B cell (primary cell): ENCODE measurements around the gene THRB. TPM values are rescaled to one million over a fixed set of nuclear protein-coding genes. Genes with fewer than 3 reads are reported as not detected.

Experiments
- ATAC-seq: fragments of 200-7000 bp; cut with Tn5 transposase; one replicate; pipeline ENCODE4 v1.10.0; 2021; ENCODE audit warnings: low read depth, mild to moderate bottlenecking, moderate number of reproducible peaks, moderate library complexity
- CTCF ChIA-PET: fragments of 350-600 bp; sonication (Branson Sonifier 250); formaldehyde crosslinking; loops from one replicate; lab custom pipeline; 2021; ENCODE audit warnings: antibody characterized with exemption, inconsistent platforms; lab: Charles Lee
- POLR2A ChIA-PET: fragments of 350-600 bp; sonication (Branson Sonifier 250); formaldehyde crosslinking; loops from one replicate; lab custom pipeline; 2021; ENCODE audit warnings: antibody characterized with exemption; lab: Charles Lee
- DNase-seq: peaks from one replicate; pipeline ENCODE4 v3.0.0; 2013
- H2AFZ ChIP-seq: 2 replicates; pipeline ENCODE4 v1.6.1; 2012; ENCODE audit warnings: mild to moderate bottlenecking, low read depth, low read length; ENCODE audit not compliant: insufficient read depth, poor library complexity, severe bottlenecking
- H3K27ac ChIP-seq, 2 donors: 1 replicate in 1 of 2; 2 replicates in 1 of 2; pipeline ENCODE4 v1.5.1; 2012 to 2013; ENCODE audit warnings: low read length in 2 of 2, mild to moderate bottlenecking in 2 of 2, moderate library complexity in 1 of 2
- H3K27me3 ChIP-seq, 4 experiments: fragments of 200-600 bp in 1 of 4; sonication (generic) in 1 of 4; replicated peaks in 1 of 4; 1 replicate in 2 of 4; 2 replicates in 2 of 4; pipeline versions ENCODE4 v1.6.1 to v1.7.0; 2013 to 2016; ENCODE audit warnings: low read length in 3 of 4, mild to moderate bottlenecking in 2 of 4, mixed read lengths in 1 of 4, moderate library complexity in 1 of 4; ENCODE audit not compliant: insufficient read depth in 4 of 4, control insufficient read depth in 3 of 4; ENCODE audit errors: control extremely low read depth in 1 of 4
- H3K36me3 ChIP-seq, 2 experiments: replicated peaks in 1 of 2; 1 replicate in 1 of 2; 2 replicates in 1 of 2; pipeline versions ENCODE4 v1.6.1 to v1.7.1; 2013; ENCODE audit warnings: low read length in 1 of 2; ENCODE audit not compliant: insufficient read depth in 2 of 2, control insufficient read depth in 1 of 2; ENCODE audit errors: control extremely low read depth in 1 of 2, extremely low read depth in 1 of 2
- H3K4me1 ChIP-seq, 2 donors: fragments of 200-600 bp in 1 of 2; sonication (generic) in 1 of 2; 1 replicate in 1 of 2; 2 replicates in 1 of 2; pipeline versions ENCODE4 v1.5.1 to v1.6.1; 2013 to 2017; ENCODE audit warnings: low read length in 2 of 2; ENCODE audit not compliant: control insufficient read depth in 2 of 2, insufficient read depth in 2 of 2
- H3K4me2 ChIP-seq: replicated peaks from 2 replicates; pipeline ENCODE3; 2012; ENCODE audit warnings: mild to moderate bottlenecking, low read depth, low read length; ENCODE audit not compliant: poor library complexity, severe bottlenecking
- H3K4me3 ChIP-seq, 5 experiments: fragments of 200-600 bp in 1 of 5; sonication (generic) in 1 of 5; 1 replicate in 3 of 5; 2 replicates in 2 of 5; pipeline versions ENCODE4 v1.5.1 to v1.7.0; 2011 to 2016; ENCODE audit warnings: low read length in 4 of 5, mild to moderate bottlenecking in 4 of 5, low read depth in 2 of 5, control low read depth in 1 of 5, moderate library complexity in 1 of 5; ENCODE audit not compliant: insufficient read depth in 1 of 5; ENCODE audit errors: control extremely low read depth in 1 of 5, extremely low read depth in 1 of 5
- H3K79me2 ChIP-seq: fragments of 200-600 bp; sonication (generic); one replicate; pipeline ENCODE4 v1.6.0; 2016; ENCODE audit warnings: low read length; ENCODE audit not compliant: control insufficient read depth, insufficient read depth
- H3K9ac ChIP-seq: fragments of 200-600 bp; sonication (generic); 2 replicates; pipeline ENCODE4 v1.6.1; 2017; ENCODE audit warnings: mild to moderate bottlenecking, low read length, moderate library complexity
- H3K9me3 ChIP-seq, 3 donors: one replicate each; pipeline versions ENCODE4 v1.6.1 to v1.7.1; 2013; ENCODE audit warnings: low read length in 2 of 3; ENCODE audit not compliant: control insufficient read depth in 2 of 3, insufficient read depth in 1 of 3; ENCODE audit errors: control extremely low read depth in 1 of 3
- H4K20me1 ChIP-seq: 2 replicates; pipeline ENCODE4 v1.6.0; 2012; ENCODE audit warnings: mild to moderate bottlenecking, low read length; ENCODE audit not compliant: insufficient read depth, control insufficient read depth, poor library complexity, severe bottlenecking
- H3K27ac Mint-ChIP-seq: one replicate; pipeline ENCODE4 v1.8.0; 2021; ENCODE audit warnings: mixed read lengths
- H3K27me3 Mint-ChIP-seq: one replicate; pipeline ENCODE4 v1.8.0; 2021; ENCODE audit warnings: mixed read lengths
- H3K4me1 Mint-ChIP-seq: one replicate; pipeline ENCODE4 v1.8.0; 2021; ENCODE audit warnings: mixed read lengths
- H3K4me3 Mint-ChIP-seq: one replicate; pipeline ENCODE4 v1.8.0; 2021; ENCODE audit warnings: mixed read lengths
- H3K9me3 Mint-ChIP-seq: one replicate; pipeline ENCODE4 v1.8.0; 2022; ENCODE audit warnings: mixed read lengths; ENCODE audit not compliant: insufficient read depth
- CTCF ChIP-seq: fragments of 200-600 bp; IDR thresholded peaks from one replicate; pipeline ENCODE4 v1.8.0; 2022; ENCODE audit warnings: antibody characterized with exemption, mild to moderate bottlenecking
- EZH2 ChIP-seq: IDR thresholded peaks from 2 replicates; pipeline ENCODE4 v1.6.1; 2012; ENCODE audit warnings: borderline replicate concordance, low read depth, mild to moderate bottlenecking, moderate library complexity, low read length; ENCODE audit not compliant: insufficient read depth, poor library complexity, severe bottlenecking
- WGBS: methylation state at CpG from one replicate; pipeline ENCODE4 v1.1.5; 2013; ENCODE audit warnings: missing lambda C conversion rate; ENCODE audit not compliant: insufficient coverage; 5-methylcytosine and 5-hydroxymethylcytosine counted together
- intact Hi-C: fragments of 100-400 bp; cut with micrococcal nuclease; formaldehyde crosslinking; loops from one replicate; pipeline ENCODE4 v1.10.0; 2022
- polyA plus RNA-seq: library from polyadenylated mRNA; depleted of rRNA; stranded (reverse); fragments of >200 nt; gene quantifications from 2 replicates; pipeline ENCODE4 v1.2.3, GENCODE V29; 2012
- total RNA-seq, 2 donors: library from RNA; stranded (reverse); fragments of 120-200 nt in 1 of 2; gene quantifications; 1 replicate in 1 of 2; 2 replicates in 1 of 2; pipeline versions ENCODE4 v1.2.3 to v1.2.4, GENCODE V29; 2013 to 2022

THRB gene
- total and polyA plus RNA-seq, 2 donors (not counting 1 experiment from before 2014, with no cell fraction given), result 0.86 to 1.8 TPM

GRCh38 chr3:24305795-24306467 lies 188.7 kb downstream of the THRB start:
- intact Hi-C loops, result no loop called here
- Mint-ChIP-seq H3K27ac (no peak overlapping the region), H3K4me3 (no peak overlapping the region), H3K4me1 (no peaks in the 10 kb centered on the region), H3K9me3 (no peaks in the 10 kb centered on the region), H3K27me3 (no peaks in the 10 kb centered on the region)
- H3K9ac ChIP-seq, result no peak overlapping the region
- no peak overlapping the region for H2AFZ ChIP-seq
- ATAC-seq (no peak), DNase-seq (no peak)
- H3K4me2 ChIP-seq, result no peak overlapping the region
- no peak overlapping the region for H3K4me3 ChIP-seq
- TF ChIP-seq CTCF (no peak), EZH2 (no peak)
- POLR2A ChIA-PET, result no interaction called here
- H4K20me1 ChIP-seq, result no peaks in the 10 kb centered on the region
- no peaks in the 10 kb centered on the region for H3K9me3 ChIP-seq
- no peaks in the 10 kb centered on the region for H3K27me3 ChIP-seq
- CTCF ChIA-PET, result no interaction called here
- no peaks in the 10 kb centered on the region for H3K79me2 ChIP-seq
- WGBS, result 52% methylated on average over 4 of the region's 4 CpGs
- H3K27ac ChIP-seq, result no peak overlapping the region
- H3K36me3 ChIP-seq, result no peaks in the 10 kb centered on the region
- no peaks in the 10 kb centered on the region for H3K4me1 ChIP-seq

- Histone ChIP-seq H3K4me3 (no peak overlapping the region), H3K4me1 (no peaks in the 10 kb centered on the region), H3K4me2 (no peak overlapping the region), H3K36me3 (no peaks in the 10 kb centered on the region), H3K9ac (no peak overlapping the region), H2AFZ (no peak overlapping the region), H4K20me1 (no peaks in the 10 kb centered on the region), H3K79me2 (no peaks in the 10 kb centered on the region), H3K9me3 (no peaks in the 10 kb centered on the region), H3K27me3 (no peaks in the 10 kb centered on the region), H3K27ac (no peak overlapping the region)
- Mint-ChIP-seq H3K27ac (no peak overlapping the region), H3K4me3 (no peak overlapping the region), H3K9me3 (no peaks in the 10 kb centered on the region), H3K4me1 (no peaks in the 10 kb centered on the region), H3K27me3 (no peaks in the 10 kb centered on the region)
- intact Hi-C loops, result no loop called here
- CTCF ChIA-PET, result no interaction called here
- POLR2A ChIA-PET, result no interaction called here
- no peak for TF ChIP-seq EZH2
- no peak for TF ChIP-seq CTCF
- 77% methylated on average over 5 of the region's 7 CpGs for WGBS
- ATAC-seq (no peak), DNase-seq (no peak)
These were observed 191.4 kb downstream of the THRB start for GRCh38 chr3:24303057-24303754.
